Midbrain (tissue), 1 donor: Measurements from ENCODE around the gene SCARB1.

Source experiments
- DNase-seq: peaks from one replicate; lab custom pipeline; 2025; lab: John Stamatoyannopoulos, UW

The SCARB1 gene

GRCh38 chr12:124821252-124822200 lies 42.1 kb downstream of the SCARB1 start:
- DNase-seq = no peak

DNA sequence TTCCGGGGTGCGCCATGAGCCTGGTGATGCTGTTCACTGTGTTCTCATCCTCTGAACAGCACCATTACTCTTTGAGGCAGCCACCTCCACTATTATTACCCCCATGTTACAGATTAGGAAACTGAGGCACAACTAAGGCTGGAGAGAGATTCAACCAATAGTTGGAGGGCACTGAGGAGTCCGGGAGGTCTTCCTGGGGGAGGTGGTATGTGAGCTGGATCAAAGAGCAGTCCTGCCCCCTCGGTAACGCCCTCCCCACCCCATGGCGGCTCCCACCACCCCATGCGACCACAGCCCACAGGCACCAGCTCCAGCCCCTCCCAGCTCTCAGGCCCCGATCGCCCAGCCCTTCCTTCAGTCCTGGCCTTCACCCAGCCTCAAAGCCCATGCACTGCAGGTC lies 43.5 kb downstream of the SCARB1 start:
- DNase-seq = no peak

DNA sequence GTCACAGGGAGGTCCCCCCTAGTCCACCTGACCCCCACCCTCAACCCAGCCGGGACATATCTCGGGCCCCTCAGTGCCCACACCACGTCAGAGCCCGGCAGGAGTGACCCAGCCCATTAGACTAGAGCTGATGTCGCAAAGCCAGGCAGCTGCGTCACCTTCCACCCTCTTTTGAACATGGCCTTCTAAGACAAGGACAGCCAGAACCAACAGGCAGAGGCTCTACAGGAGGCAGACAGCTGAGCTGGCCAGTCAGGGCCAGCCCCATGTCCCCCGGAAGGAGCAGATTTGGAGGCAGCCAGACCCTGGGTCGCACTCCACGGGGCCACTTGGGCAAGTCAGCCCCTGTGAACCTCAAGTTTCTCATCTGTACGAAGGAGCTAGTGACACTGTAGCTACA lies 44.1 kb downstream of the SCARB1 start:
- no peak for DNase-seq

GRCh38 chr12:124819080-124819479 lies 44.6 kb downstream of the SCARB1 start:
- no peak for DNase-seq

GRCh38 chr12:124817076-124818000 lies 46.3 kb downstream of the SCARB1 start:
- DNase-seq = no peak

DNA sequence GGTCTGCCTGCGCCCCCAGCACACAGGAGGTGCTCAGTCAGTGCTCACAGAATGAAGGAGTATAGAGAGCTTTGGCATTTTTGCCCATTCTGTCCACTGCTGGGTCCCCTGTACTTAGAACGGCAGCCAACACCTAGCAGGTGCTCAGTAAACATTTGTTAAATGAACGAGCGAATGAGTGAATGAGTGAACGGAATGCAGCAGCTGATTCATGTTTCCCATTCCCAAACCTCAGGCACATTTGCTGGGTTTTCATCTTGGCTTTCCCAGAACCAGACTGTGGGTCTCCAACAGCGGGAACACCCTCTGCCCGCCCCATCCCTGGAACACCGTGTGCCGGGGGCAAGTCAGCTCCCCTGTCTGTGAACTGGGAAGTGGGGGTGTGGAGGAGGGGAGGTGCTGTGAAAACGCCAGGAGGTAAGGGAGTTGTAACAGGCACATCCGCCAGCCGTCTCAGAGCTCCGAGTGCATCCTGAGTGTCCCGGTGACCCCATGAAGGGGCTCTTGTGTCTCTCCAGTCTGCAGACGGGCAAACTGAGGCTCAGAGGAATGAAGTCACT lies 47.3 kb downstream of the SCARB1 start:
- DNase-seq = no peak

DNA sequence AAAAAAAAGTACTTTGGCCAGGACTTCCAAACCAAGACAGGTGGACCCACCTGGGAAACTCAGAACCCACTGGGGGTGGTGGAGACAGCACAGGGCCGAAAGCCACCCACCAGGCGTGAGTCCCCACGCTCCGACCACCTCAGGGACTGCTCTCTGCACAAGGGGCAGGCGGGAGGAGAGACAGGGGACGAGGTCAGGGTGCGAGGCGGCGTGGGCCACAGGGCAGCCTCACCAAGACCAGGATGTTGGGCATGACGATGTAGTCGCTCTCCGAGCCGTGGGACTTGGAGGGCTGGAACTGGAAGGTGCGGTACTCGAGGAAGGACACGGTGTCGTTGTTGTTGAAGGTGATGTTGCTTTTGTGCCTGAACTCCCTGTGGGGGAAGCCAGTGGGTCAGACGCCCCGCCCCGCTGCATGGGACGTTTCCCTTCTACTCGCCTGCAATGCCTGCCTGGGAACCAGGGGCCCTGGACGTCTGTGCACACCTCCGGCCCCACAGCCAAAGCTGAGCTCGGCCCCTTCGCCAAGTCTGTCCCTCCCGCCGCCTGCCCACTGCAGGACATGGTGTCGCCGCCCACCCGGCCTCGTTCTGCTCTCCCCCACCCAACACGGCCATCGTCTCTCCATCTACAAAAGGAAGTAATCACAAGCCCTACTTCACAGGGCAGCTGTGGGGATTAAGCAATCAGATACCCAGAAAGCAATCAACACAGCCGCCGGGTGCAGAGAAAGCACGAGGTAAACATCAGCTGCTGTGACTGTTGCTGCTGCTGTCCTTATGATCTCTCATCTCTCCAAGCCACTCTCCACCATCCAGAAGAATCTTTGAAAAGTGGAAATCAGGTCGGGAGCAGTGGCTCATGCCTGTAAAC lies 48.7 kb downstream of the SCARB1 start:
- no peak for DNase-seq

DNA sequence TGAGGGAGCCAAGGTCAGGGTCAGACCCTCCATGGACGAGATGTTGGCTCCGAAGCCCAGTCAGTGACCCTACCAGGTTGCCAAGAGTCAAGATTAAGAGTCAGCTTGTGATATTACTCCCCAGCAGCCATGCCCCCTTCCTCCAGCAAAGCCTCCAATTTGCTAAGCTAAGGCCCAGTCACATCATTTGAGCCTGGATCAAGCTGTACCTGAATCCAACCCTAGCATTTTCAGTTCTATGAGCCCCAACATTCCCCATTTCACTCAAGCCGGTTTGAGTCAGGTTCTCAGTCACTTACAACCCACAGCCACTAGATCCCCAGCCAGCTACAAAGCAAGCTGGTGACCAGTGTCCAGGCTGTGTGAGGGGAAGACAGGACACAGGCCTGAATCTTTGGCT lies 49.9 kb downstream of the SCARB1 start:
- DNase-seq = no peak

GRCh38 chr12:124812979-124813378 lies 50.7 kb downstream of the SCARB1 start:
- no peak for DNase-seq

- no peak for DNase-seq
Measured at GRCh38 chr12:124812356-124812755, 51.3 kb downstream of the SCARB1 start.

GRCh38 chr12:124811633-124812032 lies 52.0 kb downstream of the SCARB1 start:
- DNase-seq = no peak

DNA sequence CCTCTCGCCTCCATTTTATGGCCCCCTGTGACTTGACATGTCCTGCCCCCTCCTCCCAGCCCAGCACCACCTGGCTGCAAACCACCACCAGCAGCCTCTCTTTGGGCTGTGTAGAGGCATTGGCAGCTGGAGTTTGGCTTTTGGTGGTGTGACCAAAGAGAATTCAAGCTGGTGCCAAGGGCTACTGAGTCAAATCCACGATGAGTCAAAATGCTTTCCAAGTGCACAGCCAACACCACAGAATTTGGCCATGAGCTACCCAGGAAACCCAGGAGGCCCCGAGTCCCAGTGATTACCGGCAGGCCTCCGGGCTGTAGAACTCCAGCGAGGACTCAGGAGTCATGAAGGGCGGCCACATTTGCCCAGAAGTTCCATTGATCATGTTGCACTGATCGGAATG lies 53.8 kb downstream of the SCARB1 start:
- DNase-seq = no peak

GRCh38 chr12:124809391-124809790 lies 54.3 kb downstream of the SCARB1 start:
- DNase-seq = no peak

DNA sequence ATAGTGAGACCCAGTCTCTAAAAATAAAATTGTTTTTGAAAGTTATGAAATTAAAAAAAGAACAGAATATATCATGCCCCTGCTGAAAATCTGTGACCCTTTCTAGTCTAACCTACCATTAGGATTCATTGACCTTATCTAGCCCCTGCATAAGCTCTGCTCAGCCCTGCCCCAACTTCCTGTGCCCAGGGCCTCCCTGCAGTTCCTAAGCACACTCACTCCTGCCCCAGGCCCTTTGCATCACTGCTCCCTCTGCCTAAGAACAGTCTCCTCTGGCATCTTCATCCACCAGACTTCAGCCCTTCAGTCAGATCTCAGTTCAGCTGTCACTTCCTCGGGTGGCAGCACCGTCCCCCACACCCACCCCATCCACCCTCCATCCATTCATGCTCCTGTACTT lies 55.4 kb downstream of the SCARB1 start:
- no peak for DNase-seq

GRCh38 chr12:124805876-124806668 lies 57.6 kb downstream of the SCARB1 start:
- DNase-seq = no peak

DNA sequence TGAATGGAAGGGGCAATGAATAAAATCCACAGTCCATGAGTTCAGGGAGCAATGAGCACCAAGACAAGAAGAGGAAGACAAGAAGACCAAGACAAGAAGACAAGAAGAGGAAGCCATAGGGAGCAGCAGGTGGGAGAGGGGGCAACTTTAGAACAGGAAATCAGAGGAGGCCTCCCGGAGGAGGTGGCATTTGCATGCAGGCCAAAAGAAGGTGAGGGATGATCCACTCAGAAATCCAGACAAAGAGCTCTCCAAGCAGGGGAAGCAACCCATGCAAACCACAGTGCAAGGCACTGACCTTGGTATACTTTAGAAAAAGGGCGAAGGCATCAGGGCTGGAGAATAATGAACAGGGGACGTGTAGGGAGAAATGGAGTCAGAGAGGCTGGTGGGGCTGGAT lies 58.6 kb downstream of the SCARB1 start:
- DNase-seq = no peak

DNA sequence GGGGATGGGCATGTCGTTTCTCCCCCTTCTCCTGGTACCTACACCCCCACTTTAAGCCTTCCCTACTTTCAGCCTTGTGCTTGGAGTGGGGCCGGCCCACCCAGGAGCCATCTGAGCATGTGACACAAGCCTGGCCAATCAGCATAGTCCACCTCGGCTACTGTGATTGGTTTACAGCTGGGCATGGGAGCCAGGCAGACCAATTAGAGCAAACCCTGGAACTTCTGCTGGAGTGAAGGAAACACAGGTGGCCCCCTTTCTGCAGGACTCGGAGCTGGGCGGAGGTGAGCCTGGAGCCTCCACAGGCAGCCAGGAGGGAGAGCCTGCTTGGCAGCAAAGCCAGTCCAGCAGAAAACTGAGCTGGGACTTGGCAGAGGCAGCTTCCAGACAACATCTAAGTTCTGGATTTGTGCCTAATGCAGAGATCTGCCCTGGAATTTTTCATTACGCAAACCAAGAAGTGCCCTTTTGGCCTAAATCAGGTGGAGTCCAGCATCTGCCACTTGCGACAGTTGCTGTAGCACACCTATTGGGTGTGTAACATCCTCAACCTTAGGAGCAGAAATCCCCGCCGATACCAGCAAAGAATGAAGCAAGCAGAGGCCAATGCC lies 59.5 kb downstream of the SCARB1 start:
- DNase-seq = peak; percentile 23

DNA sequence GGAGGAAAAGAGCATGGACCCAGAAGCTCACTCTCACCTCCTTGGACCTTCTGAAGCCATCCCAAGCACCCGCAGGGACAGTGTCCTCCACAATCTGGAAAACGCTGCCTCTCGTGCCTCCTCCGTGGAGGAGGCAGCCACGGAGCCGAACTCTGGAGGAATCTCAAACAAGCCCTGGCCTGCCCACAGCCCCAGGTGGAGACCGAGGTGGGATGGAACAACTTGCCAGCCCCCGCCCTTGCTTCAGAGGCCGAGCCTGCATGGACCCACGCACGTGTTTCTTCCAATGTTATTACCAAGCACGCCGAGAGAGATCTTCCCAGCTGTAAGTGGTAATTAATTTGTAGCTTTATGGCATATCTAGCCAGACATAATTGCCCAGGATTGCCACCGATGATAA lies 61.3 kb downstream of the SCARB1 start:
- no peak for DNase-seq

DNA sequence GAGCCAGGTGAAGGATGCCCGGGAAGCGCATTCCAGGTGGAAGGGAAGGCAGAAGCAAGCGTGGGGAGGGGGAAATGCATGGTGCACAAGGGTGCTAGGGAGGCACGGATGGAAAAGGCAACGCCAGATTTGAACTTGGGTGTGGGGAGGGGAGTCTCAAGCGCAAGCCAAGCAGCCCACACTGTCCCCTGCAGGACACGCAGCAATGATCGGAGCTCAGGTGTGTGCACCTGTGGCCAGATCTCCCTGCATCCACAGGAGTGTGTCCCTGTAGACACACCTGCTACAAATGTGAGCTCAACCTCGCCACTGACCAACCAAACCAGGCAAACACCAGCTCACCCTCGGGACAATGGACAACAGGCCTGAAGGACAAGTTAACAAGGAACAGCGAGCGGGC lies 63.2 kb downstream of the SCARB1 start:
- no peak for DNase-seq

DNA sequence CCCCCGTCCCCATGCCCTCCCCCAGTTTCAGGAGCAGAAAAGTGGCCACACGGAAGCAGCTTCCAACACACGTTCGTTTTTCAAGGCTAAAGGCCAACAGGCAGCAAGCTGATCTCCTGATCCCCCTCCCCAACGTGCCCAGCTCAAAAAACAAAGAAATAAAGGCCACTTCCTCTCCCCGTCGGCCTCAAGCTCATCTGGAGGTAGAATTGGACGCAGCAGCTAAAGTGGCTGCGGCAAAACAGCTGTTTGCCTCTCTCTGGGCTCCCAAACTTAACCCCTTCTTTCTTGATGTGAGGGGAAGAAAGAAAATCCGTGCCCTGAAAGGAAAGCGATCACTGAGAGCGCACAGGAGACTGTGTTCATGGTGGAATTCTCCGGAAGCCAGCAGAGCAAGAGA lies 66.3 kb downstream of the SCARB1 start:
- DNase-seq = no peak
